ENCODE measurements around the gene TCEA3.

TCEA3 gene

GRCh38 chr1:23444596-23445390 is 20.2 kb upstream of the TCEA3 start:
- no peak for DNase-seq

DNA sequence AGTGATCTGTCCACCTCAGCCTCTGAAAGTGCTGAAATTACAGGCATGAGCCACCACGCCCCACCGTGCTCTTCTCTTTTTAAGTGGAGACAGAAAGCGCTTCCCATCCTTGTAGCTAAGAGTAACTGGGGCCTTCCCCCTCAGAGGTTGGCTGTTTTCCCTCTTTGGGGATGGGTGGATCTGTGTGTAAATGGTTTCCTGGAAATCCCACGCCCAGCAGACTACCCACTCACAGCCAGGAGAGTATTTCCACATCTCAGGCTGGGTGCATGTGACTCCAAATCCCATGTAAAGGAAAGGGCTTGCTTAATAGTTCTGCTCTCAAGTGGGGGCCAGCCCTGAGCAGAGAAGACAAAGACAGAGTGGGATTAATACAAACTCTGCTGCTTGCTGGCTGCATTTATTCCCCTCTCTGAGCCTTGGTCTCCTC is 19.6 kb upstream of the TCEA3 start:
- peak; percentile 90 to 97 for DNase-seq

- no peak for DNase-seq
Observed at GRCh38 chr1:23442751-23443150, 18.2 kb upstream of the TCEA3 start.

DNA sequence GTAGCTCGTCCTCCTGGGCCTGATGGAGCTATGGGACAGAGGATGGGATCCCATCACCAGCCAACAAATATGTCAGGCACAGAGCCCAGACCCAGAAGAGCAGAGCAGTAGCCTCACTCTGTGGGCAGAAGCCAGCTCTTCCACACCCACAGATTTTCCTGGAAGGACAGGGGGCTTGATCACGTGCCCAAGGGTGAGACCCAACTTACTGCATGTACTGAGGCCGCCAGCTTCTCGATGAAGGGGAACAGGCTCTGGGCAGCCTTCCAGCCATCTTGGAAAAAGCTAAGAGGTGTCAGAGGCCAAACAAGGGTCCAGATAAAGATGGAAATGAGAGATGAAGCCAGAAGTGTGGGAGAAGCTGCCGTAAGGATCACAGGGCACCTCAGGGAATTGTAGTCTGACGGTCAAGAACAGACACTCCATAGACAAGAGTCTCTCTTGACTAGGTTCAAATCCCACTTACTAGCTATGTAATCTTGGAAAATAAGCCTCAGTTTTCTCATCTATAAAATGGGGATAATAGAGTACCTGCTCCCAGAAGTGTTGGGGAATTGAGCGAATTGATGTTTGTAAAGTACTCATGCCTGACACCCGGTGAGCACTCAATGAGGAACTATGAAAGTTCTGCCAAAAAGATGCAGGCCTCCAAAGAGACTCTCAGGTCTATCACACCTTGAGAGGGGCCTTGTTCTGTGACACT is 17.0 kb upstream of the TCEA3 start:
- DNase-seq: no peak

- no peak for DNase-seq
Observed at GRCh38 chr1:23438545-23438944, 14.0 kb upstream of the TCEA3 start.

DNA sequence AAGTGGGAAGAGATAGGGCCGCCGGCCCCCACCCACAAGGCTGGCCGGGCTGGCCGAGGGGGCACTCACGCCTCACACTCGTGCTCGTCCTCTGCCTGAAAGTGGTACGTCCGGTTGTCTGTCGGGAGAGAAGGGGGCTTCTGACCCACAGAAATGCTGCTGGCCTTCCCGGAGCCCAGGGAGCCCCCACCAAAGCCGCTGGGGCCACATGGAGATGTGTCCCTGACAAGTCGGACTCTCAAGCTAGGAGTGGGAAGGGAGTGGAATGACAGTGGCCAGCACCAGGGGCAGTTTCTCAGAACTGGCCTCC is 12.8 kb upstream of the TCEA3 start:
- DNase-seq: no peak

- DNase-seq: no peak
Observed at GRCh38 chr1:23436520-23437354, 12.2 kb upstream of the TCEA3 start.

- no peak for DNase-seq
Observed at GRCh38 chr1:23434260-23434775, 9.8 kb upstream of the TCEA3 start.

GRCh38 chr1:23433122-23433521 is 8.6 kb upstream of the TCEA3 start:
- DNase-seq: no peak

DNA sequence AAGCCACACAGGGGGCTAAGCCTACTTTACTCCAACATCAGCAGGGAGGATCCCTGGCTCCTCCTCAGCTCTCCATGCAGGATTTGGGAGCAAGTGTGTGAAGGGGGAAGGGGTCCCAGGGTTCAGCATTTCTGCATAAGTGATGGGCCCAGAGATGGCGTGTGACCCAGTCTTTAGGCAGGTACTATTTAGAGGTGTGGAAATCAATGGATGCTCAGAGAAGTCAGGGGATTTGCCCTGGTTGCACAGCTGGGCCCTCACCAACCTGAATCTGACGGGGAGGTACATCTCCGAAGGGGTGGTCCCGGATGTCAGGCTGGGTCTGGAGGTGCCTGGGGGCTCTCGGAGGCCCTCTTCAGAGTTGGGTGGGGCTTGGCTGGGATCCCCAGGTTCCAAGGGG is 6.9 kb upstream of the TCEA3 start:
- DNase-seq: no peak

DNA sequence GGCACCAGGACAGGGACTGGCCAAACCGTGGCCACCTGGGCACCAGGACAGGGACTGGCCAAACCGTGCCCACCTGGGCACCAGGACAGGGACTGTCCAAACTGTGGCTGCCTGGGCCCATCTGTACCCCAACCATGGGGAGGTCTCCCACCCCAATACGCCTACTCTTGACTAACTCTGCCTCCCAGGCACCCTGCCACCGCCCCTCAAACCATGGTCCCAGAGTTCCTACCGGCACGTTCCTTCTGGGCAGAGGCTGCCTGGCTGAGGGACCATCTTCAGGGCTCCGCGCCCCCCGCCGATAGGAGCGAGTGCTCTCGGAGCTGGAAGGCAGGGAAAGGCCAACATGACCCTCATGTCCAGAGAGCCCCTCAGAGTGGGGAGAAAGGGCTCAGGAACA is 6.3 kb upstream of the TCEA3 start:
- no peak for DNase-seq

- DNase-seq: no peak
Observed at GRCh38 chr1:23428136-23428905, 3.8 kb upstream of the TCEA3 start.

DNA sequence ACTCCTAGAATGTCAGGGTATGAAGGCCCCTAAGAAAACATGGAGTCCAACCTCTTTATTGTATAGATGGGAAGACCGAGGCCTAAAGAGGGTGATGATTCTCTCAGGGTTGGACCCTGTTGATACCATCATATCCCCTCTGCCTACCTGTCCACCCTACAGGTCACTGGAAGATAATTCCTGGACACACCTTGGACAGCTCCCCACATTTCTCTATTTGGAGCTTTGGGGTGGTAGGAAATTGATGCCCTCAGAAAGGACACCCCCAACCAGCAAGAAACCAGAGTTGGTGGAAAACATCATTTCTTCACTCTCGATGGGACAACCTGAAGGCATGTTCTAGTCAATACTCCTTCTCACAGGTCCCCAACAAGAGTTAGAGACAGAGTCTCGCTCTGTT is 3.0 kb upstream of the TCEA3 start:
- DNase-seq: no peak

- DNase-seq: no peak
Observed at GRCh38 chr1:23426828-23427227, 2.3 kb upstream of the TCEA3 start.

DNA sequence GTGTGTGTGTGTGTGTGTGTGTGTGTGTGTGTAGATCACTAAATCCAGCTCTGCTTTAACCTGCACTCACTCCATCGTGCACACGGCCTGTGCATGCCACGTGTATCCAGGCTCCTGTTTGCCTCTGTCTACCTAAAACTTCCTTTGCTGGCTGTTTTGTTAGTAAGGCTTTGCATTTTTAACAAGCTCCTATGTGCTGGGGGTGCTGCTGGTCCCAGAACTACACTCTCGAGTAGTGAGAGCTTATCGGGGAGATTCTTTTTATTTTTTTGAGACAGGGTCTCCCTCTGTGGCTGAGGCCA is 596 bp upstream of the TCEA3 start:
- DNase-seq: no peak

GRCh38 chr1:23423415-23424292 is 894 bp downstream of the TCEA3 start:
- no peak for DNase-seq

- no peak for DNase-seq
Observed at GRCh38 chr1:23422941-23423340, 1.6 kb downstream of the TCEA3 start.

DNA sequence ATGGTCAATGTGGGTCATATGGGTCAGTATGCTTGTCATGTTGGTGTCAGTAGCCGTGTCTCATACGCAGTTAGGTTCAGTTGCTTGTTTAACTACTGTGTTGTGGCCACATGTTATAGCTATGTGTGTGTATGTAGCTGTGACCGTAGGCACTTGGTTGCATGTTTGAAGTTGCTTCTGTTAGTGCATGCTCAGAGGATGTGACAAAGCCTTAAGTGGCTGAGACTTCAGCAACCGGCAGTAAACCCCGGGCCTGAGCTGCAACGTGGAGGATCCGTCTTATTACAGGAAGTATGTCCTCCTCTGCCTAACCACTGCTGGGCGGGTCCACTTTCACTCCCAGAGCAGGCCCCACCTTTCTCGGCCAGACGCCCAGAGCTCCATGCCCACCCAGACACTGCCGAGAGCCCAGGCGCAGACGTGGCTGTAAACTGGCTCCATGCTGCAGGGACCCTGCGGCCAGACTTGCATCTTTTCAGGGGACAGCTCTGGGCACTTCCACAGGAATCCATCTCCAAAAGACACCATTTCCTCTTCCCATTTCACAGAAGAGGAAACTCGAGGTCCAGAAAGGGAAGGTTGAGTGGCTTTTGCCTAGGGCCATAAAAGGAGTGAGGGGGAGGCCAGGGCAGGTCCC is 2.2 kb downstream of the TCEA3 start:
- DNase-seq: peak; percentile 66

DNA sequence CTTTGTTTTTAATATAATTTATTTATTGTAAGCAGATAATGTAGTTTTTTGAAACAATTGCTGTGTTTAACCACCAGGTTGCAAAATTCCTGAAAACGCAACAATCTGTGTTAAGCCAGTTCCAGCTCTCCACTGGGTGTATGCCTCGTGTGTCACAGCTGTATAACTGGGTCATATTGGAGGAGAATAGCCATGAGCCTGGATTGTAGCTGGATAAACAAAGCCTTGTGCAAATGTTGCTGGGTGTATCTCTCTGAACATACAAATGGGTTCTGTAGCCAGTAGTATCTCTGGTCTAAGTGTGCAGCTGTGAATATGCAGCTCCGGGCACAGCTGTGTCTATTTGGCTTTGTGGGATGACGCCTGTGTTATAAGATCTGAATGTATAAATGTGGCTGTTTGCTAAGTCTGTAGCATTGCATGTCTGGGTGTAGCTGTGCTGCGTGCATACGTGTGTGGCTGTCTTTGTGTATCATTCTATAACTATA is 2.8 kb downstream of the TCEA3 start:
- DNase-seq: no peak

GRCh38 chr1:23421343-23421742 is 3.2 kb downstream of the TCEA3 start:
- no peak for DNase-seq

GRCh38 chr1:23420778-23421177 is 3.8 kb downstream of the TCEA3 start:
- DNase-seq: no peak
